ENCODE results near the gene GUCY1A2.

GUCY1A2 gene

GRCh38 chr11:106986673-106987072 is 31.6 kb downstream of the GUCY1A2 start:
- TF ChIP-seq TAF1 (IDR thresholded peaks at IDR 0.05; ENCODE audit: low read depth, low read length) (no peak), PAX5 (IDR thresholded peaks at IDR 0.05; ENCODE audit: insufficient read depth, low read length, severe bottlenecking) (no peak), POU2F2 (IDR thresholded peaks at IDR 0.05; ENCODE audit: low read depth, low read length) (no peak), POLR2A (IDR thresholded peaks at IDR 0.05; ENCODE audit: low read depth, low read length) (no peak), SPI1 (IDR thresholded peaks at IDR 0.05; ENCODE audit: low read depth, low read length) (no peak), POLR2AphosphoS5 (IDR thresholded peaks at IDR 0.05; ENCODE audit: low read depth, low read length) (no peak)
- FAIRE-seq: no peak
- DNase-seq (ENCODE audit: insufficient read length, low spot score): no peak

DNA sequence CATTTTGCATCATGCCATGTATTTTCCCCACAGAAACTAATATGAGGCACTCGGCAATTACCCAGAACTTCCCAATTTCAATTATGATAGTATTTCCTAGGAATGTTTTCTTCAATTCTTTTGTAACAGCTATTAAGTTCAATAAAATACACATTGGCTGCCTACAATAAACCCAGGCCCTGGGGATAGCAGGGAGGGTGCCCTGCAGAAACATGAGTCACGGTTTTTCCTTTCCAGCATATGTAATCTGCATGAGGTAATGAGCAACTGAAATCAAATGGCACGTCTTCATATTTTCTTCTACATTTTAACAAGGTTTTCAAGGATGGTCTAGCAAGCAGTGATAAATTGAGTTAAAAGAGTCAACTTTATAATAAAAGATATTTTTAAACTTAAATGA is 32.0 kb downstream of the GUCY1A2 start:
- DNase-seq (ENCODE audit: insufficient read length, low spot score): no peak
- no peak for FAIRE-seq
- no peak for TF ChIP-seq TAF1 (IDR thresholded peaks at IDR 0.05; ENCODE audit: low read depth, low read length)
- no peak for TF ChIP-seq SPI1 (IDR thresholded peaks at IDR 0.05; ENCODE audit: low read depth, low read length)
- no peak for TF ChIP-seq POU2F2 (IDR thresholded peaks at IDR 0.05; ENCODE audit: low read depth, low read length)
- no peak for TF ChIP-seq PAX5 (IDR thresholded peaks at IDR 0.05; ENCODE audit: insufficient read depth, low read length, severe bottlenecking)
- TF ChIP-seq POLR2AphosphoS5 (IDR thresholded peaks at IDR 0.05; ENCODE audit: low read depth, low read length): no peak
- TF ChIP-seq POLR2A (IDR thresholded peaks at IDR 0.05; ENCODE audit: low read depth, low read length): no peak

DNA sequence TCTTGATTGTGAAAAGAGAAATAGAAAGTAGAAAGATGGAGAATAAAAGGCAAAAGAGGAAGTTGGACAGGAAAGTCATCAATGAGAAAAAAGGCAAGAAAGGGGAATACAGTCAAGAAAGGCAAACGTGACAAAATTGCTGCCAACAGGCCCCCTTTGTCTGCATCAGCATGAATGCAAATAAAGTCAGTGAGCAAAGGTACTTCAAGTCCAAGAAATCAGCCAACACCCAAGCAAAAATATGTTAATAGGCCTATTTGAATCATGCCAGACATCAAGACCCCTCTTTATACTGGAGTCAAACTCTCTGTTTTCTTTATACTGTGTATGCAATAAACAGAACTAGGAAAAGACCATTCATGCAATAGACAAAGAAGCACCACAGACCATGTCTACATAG is 34.3 kb downstream of the GUCY1A2 start:
- FAIRE-seq: no peak
- TF ChIP-seq POLR2A (IDR thresholded peaks at IDR 0.05; ENCODE audit: low read depth, low read length) (no peak), SPI1 (IDR thresholded peaks at IDR 0.05; ENCODE audit: low read depth, low read length) (no peak), POLR2AphosphoS5 (IDR thresholded peaks at IDR 0.05; ENCODE audit: low read depth, low read length) (no peak), POU2F2 (IDR thresholded peaks at IDR 0.05; ENCODE audit: low read depth, low read length) (no peak), TAF1 (IDR thresholded peaks at IDR 0.05; ENCODE audit: low read depth, low read length) (no peak), PAX5 (IDR thresholded peaks at IDR 0.05; ENCODE audit: insufficient read depth, low read length, severe bottlenecking) (no peak)

GRCh38 chr11:106983261-106983660 is 35.0 kb downstream of the GUCY1A2 start:
- FAIRE-seq (no peak), DNase-seq (ENCODE audit: insufficient read length, low spot score) (no peak)
- TF ChIP-seq POU2F2 (IDR thresholded peaks at IDR 0.05; ENCODE audit: low read depth, low read length): no peak
- no peak for TF ChIP-seq SPI1 (IDR thresholded peaks at IDR 0.05; ENCODE audit: low read depth, low read length)
- TF ChIP-seq PAX5 (IDR thresholded peaks at IDR 0.05; ENCODE audit: insufficient read depth, low read length, severe bottlenecking): no peak
- no peak for TF ChIP-seq TAF1 (IDR thresholded peaks at IDR 0.05; ENCODE audit: low read depth, low read length)
- no peak for TF ChIP-seq POLR2A (IDR thresholded peaks at IDR 0.05; ENCODE audit: low read depth, low read length)
- no peak for TF ChIP-seq POLR2AphosphoS5 (IDR thresholded peaks at IDR 0.05; ENCODE audit: low read depth, low read length)

More for the DNA sequence above, 34.3 kb downstream of the GUCY1A2 start:
- DNase-seq (ENCODE audit: insufficient read length, low spot score): no peak

GRCh38 chr11:106974831-106975230 is 43.4 kb downstream of the GUCY1A2 start:
- no peak for FAIRE-seq
- no peak for TF ChIP-seq POLR2AphosphoS5 (IDR thresholded peaks at IDR 0.05; ENCODE audit: low read depth, low read length)
- no peak for TF ChIP-seq TAF1 (IDR thresholded peaks at IDR 0.05; ENCODE audit: low read depth, low read length)
- no peak for TF ChIP-seq POLR2A (IDR thresholded peaks at IDR 0.05; ENCODE audit: low read depth, low read length)
- no peak for TF ChIP-seq PAX5 (IDR thresholded peaks at IDR 0.05; ENCODE audit: insufficient read depth, low read length, severe bottlenecking)
- TF ChIP-seq SPI1 (IDR thresholded peaks at IDR 0.05; ENCODE audit: low read depth, low read length): no peak
- no peak for TF ChIP-seq POU2F2 (IDR thresholded peaks at IDR 0.05; ENCODE audit: low read depth, low read length)
- DNase-seq (ENCODE audit: insufficient read length, low spot score): no peak

GRCh38 chr11:106971864-106972263 is 46.4 kb downstream of the GUCY1A2 start:
- FAIRE-seq (no peak), DNase-seq (ENCODE audit: insufficient read length, low spot score) (no peak)
- TF ChIP-seq POLR2A (IDR thresholded peaks at IDR 0.05; ENCODE audit: low read depth, low read length) (no peak), PAX5 (IDR thresholded peaks at IDR 0.05; ENCODE audit: insufficient read depth, low read length, severe bottlenecking) (no peak)

DNA sequence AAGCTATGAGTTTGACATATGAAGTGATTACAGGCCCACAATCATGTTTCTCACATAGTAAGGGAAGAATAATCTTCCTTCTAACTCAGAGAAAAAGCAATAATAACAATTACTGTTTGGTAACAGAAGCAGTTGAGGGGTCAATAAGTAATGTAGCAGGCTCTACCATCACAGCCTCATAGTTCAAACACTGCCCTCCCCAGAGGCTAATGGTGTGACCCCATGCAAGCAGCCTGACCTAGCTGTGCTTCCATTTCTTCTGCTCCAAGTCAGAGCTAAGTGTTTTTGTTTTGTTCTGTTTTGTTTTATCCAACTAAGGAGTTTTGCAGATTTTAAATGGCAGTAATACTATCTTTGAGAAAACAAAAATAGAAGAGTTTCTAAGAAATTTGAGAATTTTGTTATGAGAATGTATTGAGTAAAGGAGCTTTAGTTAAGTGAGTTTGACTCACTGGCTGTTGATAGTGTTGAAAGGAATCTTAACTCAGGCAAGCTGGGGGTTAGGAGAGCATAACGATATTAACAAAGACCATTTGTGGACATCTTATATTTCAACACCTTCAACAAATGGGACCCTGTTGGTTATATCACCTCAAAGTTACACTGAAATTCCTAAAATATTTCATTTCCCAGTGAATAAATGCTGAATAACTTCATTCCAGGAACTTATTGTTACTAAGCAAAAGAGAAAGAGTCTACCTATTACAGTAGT is 48.5 kb downstream of the GUCY1A2 start:
- no peak for DNase-seq (ENCODE audit: insufficient read length, low spot score)
- FAIRE-seq: no peak
- TF ChIP-seq POLR2AphosphoS5 (IDR thresholded peaks at IDR 0.05; ENCODE audit: low read depth, low read length): no peak
- TF ChIP-seq POU2F2 (IDR thresholded peaks at IDR 0.05; ENCODE audit: low read depth, low read length): no peak
- TF ChIP-seq POLR2A (IDR thresholded peaks at IDR 0.05; ENCODE audit: low read depth, low read length): no peak

- no peak for TF ChIP-seq PAX5 (IDR thresholded peaks at IDR 0.05; ENCODE audit: insufficient read depth, low read length, severe bottlenecking)
- TF ChIP-seq POLR2A (IDR thresholded peaks at IDR 0.05; ENCODE audit: low read depth, low read length): no peak
- TF ChIP-seq POLR2AphosphoS5 (IDR thresholded peaks at IDR 0.05; ENCODE audit: low read depth, low read length): no peak
- no peak for TF ChIP-seq TAF1 (IDR thresholded peaks at IDR 0.05; ENCODE audit: low read depth, low read length)
- DNase-seq (ENCODE audit: insufficient read length, low spot score): no peak
- FAIRE-seq: no peak
These were observed 55.3 kb downstream of the GUCY1A2 start for GRCh38 chr11:106962995-106963394.

DNA sequence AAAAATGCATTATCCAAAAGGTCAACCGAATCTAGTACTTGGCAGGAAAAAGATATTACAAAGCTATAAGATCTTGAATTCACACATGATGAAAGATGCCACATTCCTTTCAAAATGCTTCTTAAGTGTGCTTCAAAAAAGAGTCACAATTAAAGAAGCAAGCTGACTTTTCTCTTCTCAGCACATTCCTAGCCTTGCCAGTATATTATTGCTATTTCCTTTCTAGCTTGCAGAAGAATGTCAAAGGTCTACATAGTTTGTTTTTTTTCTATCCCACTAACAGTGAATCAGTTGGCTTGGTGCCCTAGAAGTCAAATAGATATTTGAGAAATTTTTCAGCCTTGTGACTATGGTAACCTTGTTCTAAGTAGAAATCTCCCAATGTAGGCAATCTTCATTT is 56.8 kb downstream of the GUCY1A2 start:
- DNase-seq (ENCODE audit: insufficient read length, low spot score) (no peak), FAIRE-seq (no peak)
- TF ChIP-seq PAX5 (IDR thresholded peaks at IDR 0.05; ENCODE audit: insufficient read depth, low read length, severe bottlenecking) (no peak), TAF1 (IDR thresholded peaks at IDR 0.05; ENCODE audit: low read depth, low read length) (no peak), SPI1 (IDR thresholded peaks at IDR 0.05; ENCODE audit: low read depth, low read length) (no peak)

DNA sequence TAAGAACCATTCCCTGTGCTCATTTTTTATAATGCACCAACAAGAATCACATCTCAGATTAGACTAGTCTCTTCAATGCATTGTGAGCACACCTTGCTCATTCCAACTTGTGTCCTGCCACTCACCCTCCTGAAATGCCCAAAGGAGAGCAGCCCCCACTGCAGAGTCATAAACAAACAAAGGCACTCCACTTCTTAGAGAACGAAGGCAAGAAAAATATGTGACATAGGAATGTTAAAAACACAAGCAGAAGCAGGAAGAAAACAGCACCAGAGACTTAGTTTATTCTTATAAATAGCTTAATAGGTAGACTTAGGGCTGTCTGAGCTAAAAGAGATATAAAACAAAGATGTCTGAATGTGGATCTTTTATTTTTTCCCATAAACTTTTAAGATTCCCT is 57.2 kb downstream of the GUCY1A2 start:
- FAIRE-seq (no peak), DNase-seq (ENCODE audit: insufficient read length, low spot score) (no peak)
- TF ChIP-seq PAX5 (IDR thresholded peaks at IDR 0.05; ENCODE audit: insufficient read depth, low read length, severe bottlenecking): no peak
- no peak for TF ChIP-seq POLR2A (IDR thresholded peaks at IDR 0.05; ENCODE audit: low read depth, low read length)
- TF ChIP-seq TAF1 (IDR thresholded peaks at IDR 0.05; ENCODE audit: low read depth, low read length): no peak
- no peak for TF ChIP-seq SPI1 (IDR thresholded peaks at IDR 0.05; ENCODE audit: low read depth, low read length)
- no peak for TF ChIP-seq POLR2AphosphoS5 (IDR thresholded peaks at IDR 0.05; ENCODE audit: low read depth, low read length)
- no peak for TF ChIP-seq POU2F2 (IDR thresholded peaks at IDR 0.05; ENCODE audit: low read depth, low read length)
